SK-N-DZ (cell line): ENCODE measurements around the gene PACSIN1.

Source experiments
- DNase-seq: peaks from one replicate; pipeline ENCODE4 v3.0.0-alpha.2; 2015; ENCODE audit warnings: low spot score

PACSIN1 gene

DNA sequence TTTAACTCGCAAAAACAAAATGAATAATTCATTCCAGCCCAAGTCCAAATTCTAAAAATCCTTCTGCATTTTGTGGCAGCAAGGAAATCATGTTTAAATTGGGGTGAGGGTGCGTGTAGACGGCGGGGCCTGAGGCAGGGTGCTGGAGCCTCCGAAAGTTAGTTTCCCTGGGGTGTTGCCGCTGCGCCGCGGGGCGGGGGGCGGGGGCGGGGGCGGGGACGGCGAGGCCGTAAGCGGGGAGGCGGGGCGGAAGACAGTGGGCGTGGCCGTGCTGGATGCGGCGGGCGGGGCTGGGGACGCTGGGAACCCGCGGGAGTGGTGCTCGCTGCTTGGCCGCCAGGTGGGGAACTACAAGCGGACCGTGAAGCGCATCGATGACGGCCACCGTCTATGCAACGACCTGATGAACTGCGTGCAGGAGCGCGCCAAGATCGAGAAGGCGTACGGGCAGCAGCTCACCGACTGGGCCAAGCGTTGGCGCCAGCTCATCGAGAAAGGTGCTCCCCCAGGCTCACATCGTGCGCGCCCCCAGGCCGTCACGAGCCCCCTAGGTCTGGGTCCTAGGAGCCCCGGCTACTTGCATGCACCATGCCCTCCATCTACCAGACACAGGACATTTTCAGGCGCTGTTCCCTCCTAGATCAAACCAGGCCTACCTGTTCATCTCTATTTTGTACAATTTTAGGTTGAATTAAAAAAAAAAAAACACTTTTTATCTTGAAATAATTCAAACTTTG is 61.3 kb downstream of the PACSIN1 start:
- peak; percentile 88 for DNase-seq

DNA sequence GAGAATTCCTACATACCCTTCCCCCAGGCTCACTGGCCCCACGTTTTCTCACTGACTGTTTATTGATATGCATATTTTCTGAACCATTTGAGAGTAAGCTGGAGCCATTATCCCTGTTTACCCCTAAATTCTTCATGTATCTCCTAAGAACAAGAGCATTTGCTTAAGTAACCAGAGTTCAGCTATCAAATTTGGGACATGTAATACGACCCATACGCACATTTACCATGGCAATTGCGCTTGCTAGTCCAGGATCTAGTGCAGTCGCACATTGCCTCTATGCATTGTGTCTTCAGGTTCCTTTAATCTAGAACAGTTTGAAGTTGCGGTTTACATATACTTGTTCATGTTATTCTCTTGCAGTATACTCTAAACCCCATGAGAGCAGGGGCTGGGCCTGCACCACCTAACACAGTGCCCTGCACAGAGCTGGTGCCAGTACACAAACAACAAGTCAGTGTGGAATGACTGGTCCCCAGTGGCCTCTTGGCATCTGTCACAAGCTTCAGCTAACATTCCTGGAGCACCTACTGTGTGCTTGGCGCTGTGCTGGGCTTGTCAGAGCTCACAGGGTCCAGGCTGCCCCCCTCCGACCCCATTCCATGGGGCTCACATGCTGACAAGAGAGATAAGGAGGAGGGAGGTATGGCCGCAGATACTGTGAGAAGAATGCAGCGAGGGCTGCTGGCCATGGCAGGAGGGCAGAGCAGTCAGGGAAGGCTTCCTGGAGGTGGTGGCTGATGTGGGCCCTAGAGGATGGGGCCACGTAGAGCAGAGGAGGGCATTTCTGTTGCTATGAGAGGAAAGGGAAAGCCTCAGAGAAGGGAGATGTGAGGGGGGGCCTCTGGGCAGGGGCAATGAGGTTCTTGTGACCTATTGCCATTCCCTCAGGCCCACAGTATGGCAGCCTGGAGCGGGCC is 62.1 kb downstream of the PACSIN1 start:
- no peak for DNase-seq

DNA sequence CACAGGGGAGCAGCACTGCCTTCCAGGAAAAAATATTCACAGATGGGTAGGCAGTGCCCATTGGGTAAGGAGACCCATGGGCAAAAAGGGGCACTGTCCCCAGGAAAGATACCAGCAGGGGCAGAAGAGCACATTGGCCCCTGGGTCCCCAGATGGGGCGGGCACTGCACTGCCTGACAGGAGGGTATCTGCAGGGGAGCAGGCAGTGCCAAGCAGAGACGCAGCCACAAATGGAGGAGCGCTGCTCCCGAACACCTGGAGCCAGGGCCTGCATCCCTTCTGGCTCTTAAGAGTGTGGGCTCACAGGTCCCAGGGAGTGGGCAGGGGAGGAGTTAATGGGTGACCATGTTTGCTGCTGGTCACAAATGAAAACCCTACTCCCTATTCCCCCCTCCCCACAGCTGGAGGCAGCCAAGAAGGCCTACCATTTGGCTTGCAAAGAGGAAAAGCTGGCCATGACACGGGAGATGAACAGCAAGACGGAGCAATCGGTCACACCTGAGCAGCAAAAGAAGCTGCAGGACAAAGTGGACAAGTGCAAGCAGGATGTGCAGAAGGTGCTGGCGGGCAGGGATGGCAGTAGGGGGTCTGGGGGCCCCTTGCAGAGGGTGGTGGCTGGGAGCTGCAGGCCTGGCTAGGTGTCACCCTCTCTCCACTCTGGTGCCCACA is 63.3 kb downstream of the PACSIN1 start:
- DNase-seq, result no peak

DNA sequence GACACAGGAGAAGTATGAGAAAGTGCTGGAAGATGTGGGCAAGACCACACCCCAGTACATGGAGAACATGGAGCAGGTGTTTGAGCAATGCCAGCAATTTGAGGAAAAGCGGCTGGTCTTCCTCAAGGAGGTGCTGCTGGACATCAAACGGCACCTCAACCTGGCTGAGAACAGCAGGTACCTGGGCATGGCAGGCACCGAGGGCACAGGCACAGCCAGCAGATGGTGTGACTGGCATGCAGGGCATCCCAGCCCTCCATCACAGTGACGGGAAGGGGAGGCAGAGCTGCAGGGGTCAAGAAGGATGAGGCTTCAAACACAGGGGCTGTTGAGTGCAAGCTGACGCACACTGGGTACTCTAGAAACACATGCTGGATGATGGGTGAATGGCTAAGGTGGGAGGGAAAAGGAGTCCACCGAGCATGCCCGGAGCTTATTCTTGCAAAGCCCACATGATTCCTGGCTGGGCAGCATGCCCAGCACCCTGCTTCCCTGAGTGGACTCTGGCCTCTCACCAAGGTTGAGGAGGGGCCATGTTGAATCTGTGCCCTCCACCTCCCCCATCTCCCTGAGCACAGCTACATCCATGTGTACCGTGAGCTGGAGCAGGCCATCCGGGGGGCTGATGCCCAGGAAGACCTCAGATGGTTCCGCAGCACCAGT is 63.9 kb downstream of the PACSIN1 start:
- no peak for DNase-seq

DNA sequence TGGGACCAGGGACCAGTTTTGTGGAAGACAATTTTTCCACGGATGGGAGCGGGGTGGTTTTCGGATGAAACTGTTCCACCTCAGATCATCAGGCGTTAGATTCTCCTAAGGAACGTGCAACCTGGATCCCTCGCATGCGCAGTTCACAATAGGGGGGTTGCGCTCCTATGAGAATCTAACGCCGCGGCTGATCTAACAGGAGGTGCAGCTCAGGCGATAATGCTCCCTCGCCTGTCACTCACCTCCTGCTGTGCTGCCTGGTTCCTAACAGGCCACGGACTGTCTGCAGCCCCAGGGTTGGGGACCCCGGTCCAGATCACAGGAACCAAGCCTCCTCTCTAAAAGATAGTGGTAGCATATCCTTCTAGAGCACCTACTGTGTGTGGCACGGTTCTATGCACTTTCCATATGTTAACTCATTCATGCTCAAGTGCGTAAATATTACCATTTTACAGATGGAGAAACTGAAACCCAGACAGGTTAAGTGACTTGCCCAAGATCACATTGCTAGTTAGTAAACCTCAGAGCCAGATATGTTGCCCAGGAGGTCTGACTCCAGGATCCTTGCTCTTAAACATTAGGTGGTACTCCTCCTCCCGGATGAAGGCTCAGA is 65.0 kb downstream of the PACSIN1 start:
- no peak for DNase-seq

DNA sequence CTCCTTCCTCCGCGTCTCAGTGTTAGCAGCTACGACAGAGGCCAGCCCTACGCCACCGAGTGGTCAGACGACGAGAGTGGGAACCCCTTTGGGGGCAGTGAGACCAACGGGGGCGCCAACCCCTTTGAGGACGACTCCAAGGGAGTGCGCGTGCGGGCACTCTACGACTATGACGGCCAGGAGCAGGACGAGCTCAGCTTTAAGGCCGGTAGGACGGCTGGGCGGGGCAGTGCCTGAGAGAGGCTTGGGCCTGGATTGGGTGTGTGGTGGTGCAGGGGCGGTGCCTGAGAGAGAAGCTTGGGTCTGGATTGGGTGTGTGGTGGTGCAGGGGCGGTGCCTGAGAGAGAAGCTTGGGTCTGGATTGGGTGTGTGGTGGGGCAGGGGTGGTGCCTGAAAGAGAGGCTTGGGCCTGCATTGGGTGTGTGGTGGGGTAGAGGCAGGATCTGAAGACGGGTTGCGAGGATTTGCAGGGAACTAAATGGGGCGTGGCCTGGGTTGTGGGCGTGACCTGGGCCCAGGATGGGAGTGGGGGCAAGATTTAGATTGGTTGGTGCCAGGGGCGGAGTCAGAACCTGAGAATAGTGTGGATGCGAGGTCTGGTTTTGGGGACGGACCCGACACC is 65.8 kb downstream of the PACSIN1 start:
- no peak for DNase-seq

DNA sequence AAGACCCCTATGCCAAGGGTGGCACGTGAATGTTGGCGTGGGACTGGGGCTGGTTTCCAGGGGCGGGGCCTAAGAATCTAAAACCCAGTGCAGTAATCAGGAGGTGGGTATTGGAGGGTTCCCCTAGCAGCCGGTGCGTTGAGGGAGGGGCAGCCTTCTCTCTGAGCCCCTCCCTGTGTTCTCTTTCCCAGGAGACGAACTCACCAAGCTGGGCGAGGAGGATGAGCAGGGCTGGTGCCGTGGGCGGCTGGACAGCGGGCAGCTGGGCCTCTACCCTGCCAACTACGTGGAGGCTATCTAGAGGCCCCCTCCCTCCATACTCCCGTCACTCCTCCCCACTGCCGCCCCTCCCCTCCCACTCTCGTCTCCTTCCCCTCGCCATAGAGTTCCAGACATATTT is 66.4 kb downstream of the PACSIN1 start:
- DNase-seq, result no peak

DNA sequence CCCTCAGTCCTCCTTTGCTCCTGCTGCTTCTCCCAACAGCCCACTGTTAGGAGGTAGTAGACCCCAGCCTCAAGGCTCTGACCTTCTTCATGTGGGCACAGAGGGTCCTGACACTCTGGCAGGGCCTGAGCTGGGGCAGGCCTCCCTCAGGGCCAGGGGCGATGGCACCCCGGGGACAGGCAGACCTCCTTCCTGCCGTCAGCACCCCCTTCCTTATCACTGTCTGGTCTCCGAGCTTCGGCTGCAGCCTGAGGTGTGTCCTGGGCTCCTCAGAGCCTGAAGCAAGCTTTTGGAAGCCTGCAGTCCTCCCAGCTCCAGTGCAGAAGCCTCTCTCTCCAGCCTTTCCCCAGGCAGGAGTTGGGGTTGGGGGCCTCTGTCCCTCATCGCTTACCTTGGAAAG is 68.3 kb downstream of the PACSIN1 start:
- no peak for DNase-seq

DNA sequence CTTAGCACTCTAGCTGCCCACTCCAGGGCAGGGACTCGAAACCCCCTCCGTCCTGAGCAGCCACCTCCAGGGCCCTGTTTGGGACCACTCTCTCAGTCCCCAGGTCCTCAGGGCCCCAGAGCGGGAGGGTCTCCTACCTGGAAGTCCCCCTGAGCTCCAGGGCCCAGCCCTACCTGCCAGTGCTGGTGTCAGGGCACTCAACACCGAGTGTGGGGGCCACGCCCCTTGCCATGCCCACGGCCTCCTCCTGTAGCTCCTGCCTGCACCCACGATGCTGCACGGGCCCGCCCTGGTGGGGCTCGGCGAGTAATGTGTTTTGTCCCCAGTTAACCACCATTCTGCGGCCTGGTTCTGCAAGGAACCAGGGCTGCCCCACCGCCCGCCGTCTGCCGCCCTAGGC is 68.8 kb downstream of the PACSIN1 start:
- DNase-seq, result no peak

DNA sequence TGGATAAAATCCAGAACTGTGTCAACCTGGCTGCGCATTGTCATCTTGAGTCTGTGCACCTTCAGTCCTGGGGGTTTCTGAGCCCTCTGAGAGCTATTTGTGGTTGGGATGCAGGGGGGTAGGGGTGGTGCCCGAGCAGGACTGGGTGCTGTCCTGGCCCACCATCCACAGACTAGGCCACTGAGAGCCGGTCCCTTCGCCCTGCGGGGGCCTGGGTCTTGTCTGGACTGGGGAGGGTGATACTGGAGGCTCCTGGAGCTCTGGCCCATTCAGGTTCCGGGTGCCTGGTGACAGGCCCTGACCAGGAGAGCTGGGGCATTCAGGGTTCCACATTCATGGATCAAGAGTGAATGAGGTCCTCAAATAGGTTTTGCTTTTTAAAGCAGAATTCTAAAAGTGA is 69.3 kb downstream of the PACSIN1 start:
- DNase-seq, result no peak

DNA sequence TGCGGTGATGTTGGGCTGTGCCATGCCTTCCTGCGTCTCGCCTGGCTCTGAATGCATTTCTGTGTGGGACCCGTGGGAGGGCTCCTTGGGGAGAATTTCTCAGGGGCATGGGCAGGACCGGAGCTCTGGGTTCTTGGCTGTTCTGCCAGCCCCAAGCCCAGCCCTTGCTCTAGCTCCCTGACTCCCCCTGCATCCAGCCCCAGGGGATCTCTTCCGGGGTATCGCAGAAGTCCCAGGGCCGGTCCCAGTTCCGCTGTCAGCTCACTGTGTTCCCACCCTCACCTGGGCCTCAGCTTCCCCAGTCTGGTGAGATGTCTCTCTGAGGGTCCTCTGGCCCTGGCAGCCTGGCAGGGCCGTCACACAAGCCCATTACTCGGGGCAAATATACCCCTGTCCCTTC is 69.8 kb downstream of the PACSIN1 start:
- DNase-seq, result no peak

DNA sequence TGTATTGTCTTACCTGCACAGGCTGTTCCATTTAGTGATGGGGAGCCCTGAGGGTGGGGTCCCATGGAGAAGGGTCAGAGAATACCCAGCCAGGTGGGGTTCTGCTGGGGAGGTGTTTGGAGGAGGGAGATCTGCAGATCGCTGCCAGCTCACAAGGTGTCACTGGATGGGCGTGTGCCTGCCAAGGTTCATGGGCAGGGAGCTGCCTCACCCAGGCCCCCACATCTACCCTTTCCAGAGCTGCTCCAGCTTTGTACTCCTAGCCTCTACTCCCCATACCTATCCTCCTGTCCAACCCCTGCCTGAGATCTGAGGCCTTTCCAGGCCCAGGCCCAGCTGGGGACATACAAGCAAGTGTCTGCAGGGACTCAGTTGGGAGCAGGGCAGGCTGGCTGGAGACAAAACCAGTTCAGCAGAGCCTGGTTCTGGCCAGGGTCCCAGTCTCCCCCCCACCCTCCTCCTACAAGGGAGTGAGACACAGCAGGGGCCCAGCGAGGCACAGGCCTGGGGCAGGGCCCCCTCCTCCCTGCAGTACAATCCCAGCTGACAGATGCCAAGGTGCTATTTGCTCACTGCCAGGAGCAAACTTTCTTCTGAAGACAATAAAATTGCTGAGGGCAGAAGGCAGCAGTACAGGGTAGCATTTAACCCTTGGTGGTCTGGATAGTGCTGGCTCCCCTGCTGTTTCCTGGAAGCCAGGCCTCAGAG is 70.5 kb downstream of the PACSIN1 start:
- no peak for DNase-seq

DNA sequence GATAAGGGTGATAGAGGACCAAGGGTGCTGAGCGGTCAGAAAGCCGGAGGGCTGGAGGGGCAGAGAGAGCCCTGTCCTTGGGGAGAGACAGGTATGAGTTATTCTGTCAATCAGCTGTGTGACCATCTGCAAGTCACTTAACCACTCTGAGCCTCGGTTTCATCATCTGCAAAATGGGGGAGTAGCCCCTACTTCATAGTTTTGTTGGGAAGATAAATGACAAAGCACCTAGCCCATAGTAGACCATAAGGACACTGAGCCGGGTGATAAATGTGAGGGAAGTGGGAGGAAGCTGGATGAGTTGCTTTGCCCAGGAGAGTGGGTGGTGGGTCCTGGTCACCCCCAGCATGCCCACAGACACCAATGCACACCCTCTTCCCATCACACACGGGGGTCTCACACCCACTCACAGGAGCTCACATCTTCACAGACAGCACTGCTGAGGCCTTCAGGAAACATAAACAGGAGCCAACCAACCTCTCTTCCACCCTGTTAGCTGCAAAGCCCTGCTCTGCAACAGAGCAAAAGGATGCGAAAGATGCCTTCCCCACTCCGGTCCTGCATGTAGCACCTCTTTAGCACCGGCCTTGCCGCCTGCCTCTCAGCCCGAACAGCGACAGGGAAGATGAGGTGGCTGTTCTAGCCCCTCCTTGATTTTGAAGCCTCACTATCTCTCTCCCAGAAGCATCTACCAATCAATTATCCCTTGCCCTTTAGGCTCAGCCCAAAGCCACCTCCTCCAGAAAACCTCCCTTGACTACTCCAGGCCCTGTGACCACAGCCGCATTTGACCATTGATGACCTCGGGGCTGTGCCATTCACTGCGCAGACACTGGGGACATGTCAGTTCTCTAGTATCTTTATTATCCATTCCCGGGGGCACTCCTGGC is 71.3 kb downstream of the PACSIN1 start:
- no peak for DNase-seq

DNA sequence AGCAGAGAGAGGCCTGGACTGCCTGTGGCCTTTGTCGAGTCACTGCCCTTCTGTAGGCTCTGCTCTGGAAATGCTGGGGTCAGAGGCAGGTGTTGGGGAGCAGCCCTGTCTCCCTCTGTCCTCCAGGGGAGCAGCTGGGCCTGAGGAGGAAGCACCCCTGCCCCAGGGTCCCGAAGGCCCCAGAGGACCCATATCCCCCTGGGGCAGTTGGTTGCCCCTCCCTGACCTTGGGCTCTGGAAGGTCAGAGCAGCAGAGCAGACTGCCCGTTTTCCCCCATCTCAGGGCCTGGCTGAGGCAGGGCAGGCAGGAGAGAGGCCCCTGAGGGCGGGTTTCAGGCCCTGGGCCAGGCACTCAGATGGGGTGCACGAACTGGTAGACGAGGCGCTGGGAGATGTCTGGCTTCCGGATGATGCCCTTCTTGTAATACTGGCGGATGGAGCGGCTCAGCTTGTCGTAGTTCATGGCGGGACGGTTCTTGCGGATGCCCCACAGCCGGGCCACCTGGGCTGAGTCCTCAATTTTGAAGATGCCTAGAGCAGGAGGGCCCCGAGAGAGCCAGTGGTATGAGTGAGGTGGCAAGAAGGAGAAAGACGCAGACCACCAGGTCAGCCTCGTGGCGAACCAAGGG is 72.2 kb downstream of the PACSIN1 start:
- DNase-seq, result no peak

DNA sequence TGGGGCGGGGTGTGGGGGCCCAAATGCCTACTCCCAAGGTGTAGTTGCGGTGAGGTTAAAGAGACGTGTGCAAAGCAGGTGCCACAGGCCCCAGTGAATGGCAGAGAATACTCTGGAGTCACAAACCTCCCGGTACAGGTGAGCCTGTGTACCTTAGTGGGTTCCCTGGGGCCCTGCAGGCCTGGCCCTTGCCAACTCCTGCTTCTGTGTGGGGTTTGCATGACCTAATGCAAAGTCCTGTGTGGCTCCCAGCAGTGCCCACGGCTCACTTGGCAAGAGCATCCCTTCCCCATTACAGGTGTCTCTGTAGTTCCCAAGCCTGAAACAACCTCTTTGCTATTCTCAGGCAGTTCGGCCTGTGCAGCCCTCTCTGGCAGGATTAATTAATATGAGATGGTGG is 72.7 kb downstream of the PACSIN1 start:
- DNase-seq, result no peak

DNA sequence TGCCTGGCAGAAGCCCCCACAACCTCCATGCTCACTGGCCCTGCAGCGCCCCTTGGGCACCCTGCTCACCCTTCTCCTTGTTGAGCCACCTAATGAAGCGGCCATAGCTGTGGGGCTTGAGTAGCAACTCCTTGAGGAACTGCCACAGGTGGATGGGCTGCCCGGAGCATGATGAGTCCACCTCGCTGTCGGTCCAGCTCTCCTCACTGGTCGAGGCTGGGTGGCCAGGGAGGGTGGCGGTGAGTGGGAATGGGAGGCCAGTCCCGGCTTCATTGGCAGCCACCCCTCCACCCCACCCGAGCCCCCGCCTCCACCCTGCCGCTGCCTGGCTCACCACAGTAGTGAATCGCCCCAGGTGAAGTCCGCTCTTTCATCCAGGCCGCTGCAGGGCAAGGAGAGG is 73.3 kb downstream of the PACSIN1 start:
- no peak for DNase-seq

DNA sequence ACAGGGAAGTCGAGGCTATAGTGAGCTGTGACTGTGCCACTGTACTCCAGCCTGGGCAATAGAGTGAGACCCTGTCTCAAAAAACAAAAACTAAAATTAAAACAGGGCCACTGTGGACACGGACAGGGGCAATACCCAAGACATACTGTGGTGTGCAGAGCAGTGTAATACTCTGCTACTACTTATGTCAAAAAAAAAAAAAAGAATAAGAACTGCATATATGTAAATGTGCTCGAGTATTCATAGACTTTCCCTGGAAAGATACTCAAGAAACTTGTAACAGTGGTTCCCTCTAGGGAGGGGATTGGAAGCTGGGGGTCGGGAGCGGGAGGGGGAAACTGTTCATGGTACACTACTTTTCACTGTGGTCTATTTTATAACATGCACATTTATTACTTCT is 74.3 kb downstream of the PACSIN1 start:
- no peak for DNase-seq

DNA sequence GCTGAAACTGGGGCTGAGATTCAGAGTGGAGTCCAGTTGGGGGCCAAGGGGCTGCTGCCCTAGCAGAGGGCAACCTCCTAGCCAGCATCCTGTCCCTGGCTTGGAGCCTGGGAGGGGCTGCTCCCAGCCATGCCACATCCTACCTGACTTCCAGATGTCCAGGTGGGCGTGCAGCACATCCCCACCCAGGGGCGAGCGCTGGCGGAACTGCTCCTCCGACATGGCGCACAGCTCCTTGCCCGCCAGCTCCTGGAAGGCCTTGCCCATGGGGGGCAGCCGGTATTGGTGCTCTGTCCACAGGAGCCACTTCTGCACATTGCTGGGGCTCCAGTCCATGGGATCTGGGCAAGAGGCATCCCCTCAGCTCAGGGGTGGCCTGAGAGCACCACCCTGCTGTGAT is 75.0 kb downstream of the PACSIN1 start:
- no peak for DNase-seq

DNA sequence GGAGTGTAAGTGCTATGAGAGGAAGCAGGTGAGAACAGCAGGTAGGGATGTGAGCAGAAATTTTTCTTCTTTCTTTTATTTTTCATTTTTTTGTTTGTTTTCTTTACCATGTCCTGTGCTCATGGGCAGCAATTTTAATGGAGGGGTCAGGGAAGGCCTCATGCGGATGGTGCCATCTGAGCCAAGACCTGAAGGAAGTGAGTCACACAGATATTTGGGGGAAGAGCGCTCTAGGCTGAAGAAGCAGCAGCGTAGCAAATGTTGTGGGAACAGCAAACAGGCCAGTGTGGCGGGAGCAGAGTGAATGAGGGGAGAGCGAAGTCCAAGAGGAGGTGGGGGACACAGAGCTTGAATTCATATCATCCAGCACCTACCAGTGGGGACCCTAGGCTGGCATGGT is 77.5 kb downstream of the PACSIN1 start:
- DNase-seq, result no peak
